CD14-positive monocyte (primary cell): ENCODE data around the gene NBEA. TPM values are rescaled to one million over a fixed set of nuclear protein-coding genes. Genes with fewer than 3 reads are reported as not detected.

Experiments
- DNase-seq, 3 donors: peaks; one replicate each; pipeline ENCODE4 v3.0.0-alpha.2; 2011 to 2022
- H2AFZ ChIP-seq: 2 replicates; pipeline ENCODE4 v1.6.0; 2012; ENCODE audit warnings: mild to moderate bottlenecking, low read depth, low read length, inconsistent platforms; ENCODE audit not compliant: insufficient read depth, poor library complexity, severe bottlenecking
- H3K27ac ChIP-seq, 2 donors: 1 replicate in 1 of 2; 2 replicates in 1 of 2; pipeline ENCODE4 v1.5.1; 2012 to 2013; ENCODE audit warnings: low read length in 2 of 2, control low read depth in 1 of 2, inconsistent platforms in 1 of 2, low read depth in 1 of 2, mild to moderate bottlenecking in 1 of 2
- H3K27me3 ChIP-seq, 2 donors: one replicate each; pipeline versions ENCODE4 v1.6.0 to v1.6.1; 2011 to 2013; ENCODE audit warnings: low read length in 2 of 2; ENCODE audit not compliant: control insufficient read depth in 2 of 2, insufficient read depth in 2 of 2
- H3K36me3 ChIP-seq, 2 donors: replicated peaks in 1 of 2; 1 replicate in 1 of 2; 2 replicates in 1 of 2; pipeline versions ENCODE4 v1.5.1 to v1.6.1; 2012 to 2013; ENCODE audit warnings: low read length in 2 of 2, control low read depth in 1 of 2, inconsistent platforms in 1 of 2, mild to moderate bottlenecking in 1 of 2; ENCODE audit not compliant: insufficient read depth in 2 of 2, control insufficient read depth in 1 of 2
- H3K4me1 ChIP-seq, 2 donors: 1 replicate in 1 of 2; 2 replicates in 1 of 2; pipeline versions ENCODE4 v1.5.1 to v1.6.1; 2012 to 2013; ENCODE audit warnings: low read length in 2 of 2, control low read depth in 1 of 2, inconsistent platforms in 1 of 2, mild to moderate bottlenecking in 1 of 2, moderate library complexity in 1 of 2; ENCODE audit not compliant: insufficient read depth in 2 of 2, control insufficient read depth in 1 of 2
- H3K4me2 ChIP-seq: replicated peaks from 2 replicates; pipeline ENCODE3; 2012; ENCODE audit warnings: low read length, moderate library complexity, mild to moderate bottlenecking; ENCODE audit not compliant: poor library complexity, severe bottlenecking; ENCODE audit errors: extremely low read depth
- H3K4me3 ChIP-seq, 3 experiments: fragments of 200-600 bp in 1 of 3; sonication (generic) in 1 of 3; replicated peaks in 1 of 3; 1 replicate in 2 of 3; 2 replicates in 1 of 3; pipeline ENCODE4 v1.5.1; 2011 to 2013; ENCODE audit warnings: low read length in 3 of 3, mild to moderate bottlenecking in 3 of 3, control low read depth in 2 of 3, low read depth in 2 of 3, inconsistent platforms in 1 of 3, moderate library complexity in 1 of 3
- H3K79me2 ChIP-seq: 2 replicates; pipeline ENCODE4 v1.6.0; 2012; ENCODE audit warnings: mild to moderate bottlenecking, control low read depth, inconsistent platforms, low read length, moderate library complexity; ENCODE audit not compliant: insufficient read depth
- H3K9ac ChIP-seq: 2 replicates; pipeline ENCODE4 v1.6.0; 2017; ENCODE audit warnings: low read length, mild to moderate bottlenecking; ENCODE audit not compliant: insufficient read depth, poor library complexity, severe bottlenecking
- H3K9me3 ChIP-seq, 2 donors: replicated peaks in 1 of 2; 1 replicate in 1 of 2; 2 replicates in 1 of 2; pipeline versions ENCODE4 v1.5.1 to v1.6.1; 2012 to 2013; ENCODE audit warnings: low read length in 2 of 2, control low read depth in 1 of 2; ENCODE audit not compliant: control insufficient read depth in 1 of 2, insufficient read depth in 1 of 2
- H4K20me1 ChIP-seq: 2 replicates; pipeline ENCODE4 v1.6.0; 2012; ENCODE audit warnings: mild to moderate bottlenecking, low read length, control low read depth, moderate library complexity; ENCODE audit not compliant: insufficient read depth
- H3K27ac Mint-ChIP-seq, 7 donors: one replicate each; pipeline ENCODE4 v1.8.0; 2020; ENCODE audit warnings: mild to moderate bottlenecking in 7 of 7, mixed read lengths in 7 of 7, moderate library complexity in 6 of 7, inconsistent platforms in 2 of 7
- H3K27me3 Mint-ChIP-seq, 3 donors: one replicate each; pipeline ENCODE4 v1.8.0; 2021 to 2022; ENCODE audit warnings: low read depth in 3 of 3, mild to moderate bottlenecking in 3 of 3, mixed read lengths in 3 of 3, moderate library complexity in 3 of 3, inconsistent platforms in 1 of 3
- H3K36me3 Mint-ChIP-seq, 2 donors: one replicate each; pipeline ENCODE4 v1.8.0; 2020; ENCODE audit warnings: mixed read lengths in 2 of 2, inconsistent platforms in 1 of 2, mild to moderate bottlenecking in 1 of 2
- H3K4me1 Mint-ChIP-seq: one replicate; pipeline ENCODE4 v1.8.0; 2020; ENCODE audit warnings: mild to moderate bottlenecking, mixed read lengths
- H3K4me3 Mint-ChIP-seq, 2 donors: one replicate each; pipeline ENCODE4 v1.8.0; 2020; ENCODE audit warnings: mild to moderate bottlenecking in 2 of 2, mixed read lengths in 2 of 2, moderate library complexity in 1 of 2
- H3K9me3 Mint-ChIP-seq, 7 donors: one replicate each; pipeline ENCODE4 v1.8.0; 2020 to 2022; ENCODE audit warnings: mixed read lengths in 7 of 7, mild to moderate bottlenecking in 6 of 7, moderate library complexity in 6 of 7, inconsistent platforms in 2 of 7
- WGBS: methylation state at CpG from one replicate; pipeline ENCODE4 v1.1.5; 2013; ENCODE audit warnings: missing lambda C conversion rate; ENCODE audit not compliant: insufficient coverage; 5-methylcytosine and 5-hydroxymethylcytosine counted together
- intact Hi-C, 2 donors: fragments of 100-400 bp; cut with micrococcal nuclease; formaldehyde crosslinking; loops; one replicate each; pipeline versions ENCODE4 v1.15.0 to v1.15.1; 2023
- polyA plus RNA-seq, 3 donors: library from polyadenylated mRNA; depleted of rRNA in 1 of 3; unstranded in 2 of 3; stranded (reverse) in 1 of 3; fragments of 300-500 nt in 2 of 3; fragments of >200 nt in 1 of 3; fragmentation: Illumina TruSeq in 2 of 3; gene quantifications; 1 replicate in 2 of 3; 2 replicates in 1 of 3; pipeline ENCODE4 v1.2.3, GENCODE V29; 2012 to 2021
- TF ChIP-seq, protein P1 (sequence below): fragments of 200-600 bp; IDR thresholded peaks from one replicate; pipeline ENCODE4 v1.8.0; 2022; ENCODE audit warnings: antibody characterized with exemption, mild to moderate bottlenecking

NBEA gene
- polyA plus RNA-seq, 3 donors = 0.03 to 0.23 (median 0.08) TPM

GRCh38 chr13:35480346-35480745 is 538.3 kb downstream of the NBEA start:
- no peaks in the 10 kb centered on the region for H3K36me3 ChIP-seq
- peaks cover 14 to 15% of the 10 kb centered on the region in 2 donors for H3K4me1 ChIP-seq
- Mint-ChIP-seq H3K27me3 (peaks cover 50 to 61% (median 56%) of the 10 kb centered on the region in 3 donors), H3K27ac (no peak overlapping the region), H3K9me3 (peaks cover 0 to 20% (median 12%) of the 10 kb centered on the region in 7 donors), H3K36me3 (peaks cover 4 to 10% of the 10 kb centered on the region in 2 donors), H3K4me3 (no peak overlapping the region), H3K4me1 (peaks cover 23% of the 10 kb centered on the region)
- no peak overlapping the region for H3K9ac ChIP-seq
- H3K27me3 ChIP-seq = peaks cover 51 to 73% of the 10 kb centered on the region in 2 donors
- H3K9me3 ChIP-seq = peaks cover 0 to 5% of the 10 kb centered on the region in 2 donors
- intact Hi-C loops = no loop called here
- no CpG with 5 or more reads among the region's 2 CpGs for WGBS
- no peak for DNase-seq
- H2AFZ ChIP-seq = no peak overlapping the region
- H3K79me2 ChIP-seq = no peaks in the 10 kb centered on the region
- H3K27ac ChIP-seq = no peak overlapping the region
- H4K20me1 ChIP-seq = no peaks in the 10 kb centered on the region
- TF ChIP-seq, protein P1, sequence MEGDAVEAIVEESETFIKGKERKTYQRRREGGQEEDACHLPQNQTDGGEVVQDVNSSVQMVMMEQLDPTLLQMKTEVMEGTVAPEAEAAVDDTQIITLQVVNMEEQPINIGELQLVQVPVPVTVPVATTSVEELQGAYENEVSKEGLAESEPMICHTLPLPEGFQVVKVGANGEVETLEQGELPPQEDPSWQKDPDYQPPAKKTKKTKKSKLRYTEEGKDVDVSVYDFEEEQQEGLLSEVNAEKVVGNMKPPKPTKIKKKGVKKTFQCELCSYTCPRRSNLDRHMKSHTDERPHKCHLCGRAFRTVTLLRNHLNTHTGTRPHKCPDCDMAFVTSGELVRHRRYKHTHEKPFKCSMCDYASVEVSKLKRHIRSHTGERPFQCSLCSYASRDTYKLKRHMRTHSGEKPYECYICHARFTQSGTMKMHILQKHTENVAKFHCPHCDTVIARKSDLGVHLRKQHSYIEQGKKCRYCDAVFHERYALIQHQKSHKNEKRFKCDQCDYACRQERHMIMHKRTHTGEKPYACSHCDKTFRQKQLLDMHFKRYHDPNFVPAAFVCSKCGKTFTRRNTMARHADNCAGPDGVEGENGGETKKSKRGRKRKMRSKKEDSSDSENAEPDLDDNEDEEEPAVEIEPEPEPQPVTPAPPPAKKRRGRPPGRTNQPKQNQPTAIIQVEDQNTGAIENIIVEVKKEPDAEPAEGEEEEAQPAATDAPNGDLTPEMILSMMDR = no peak
- no peak overlapping the region for H3K4me2 ChIP-seq
- no peak overlapping the region for H3K4me3 ChIP-seq

DNA sequence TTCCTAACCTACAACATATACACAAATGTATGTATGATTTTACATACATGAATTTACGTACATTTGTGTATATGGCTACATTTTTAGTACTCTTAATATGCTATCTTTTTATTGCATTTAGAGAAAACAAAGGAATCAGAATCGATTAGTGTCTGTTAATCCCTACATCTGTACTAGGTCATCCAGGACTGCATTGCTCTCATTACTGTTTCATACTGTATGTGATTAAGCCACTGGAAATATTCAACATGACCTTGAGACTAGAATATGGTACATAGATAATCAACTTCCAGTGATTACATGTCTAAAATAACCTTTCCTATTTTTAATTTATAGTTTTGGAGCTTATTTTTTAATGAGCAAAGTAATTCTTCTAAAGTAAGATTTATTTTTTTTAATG is 539.7 kb downstream of the NBEA start:
- intact Hi-C loops = no loop called here
- no CpG with 5 or more reads among the region's 2 CpGs for WGBS

More for the DNA sequence above, 539.7 kb downstream of the NBEA start:
- Histone ChIP-seq H3K4me3 (no peak overlapping the region), H3K27ac (no peak overlapping the region), H3K9me3 (no peaks in the 10 kb centered on the region), H3K9ac (no peak overlapping the region), H2AFZ (no peak overlapping the region), H3K27me3 (peaks cover 38 to 59% of the 10 kb centered on the region in 2 donors), H3K36me3 (no peaks in the 10 kb centered on the region), H3K79me2 (no peaks in the 10 kb centered on the region), H3K4me1 (peaks cover under 1% of the 10 kb centered on the region in 2 donors), H4K20me1 (no peaks in the 10 kb centered on the region), H3K4me2 (no peak overlapping the region)
- peaks cover 0 to 7% (median 5%) of the 10 kb centered on the region in 7 donors for H3K9me3 Mint-ChIP-seq
- no peak overlapping the region for H3K27ac Mint-ChIP-seq
- DNase-seq = no peak
- H3K36me3 Mint-ChIP-seq = peaks cover 0 to 4% of the 10 kb centered on the region in 2 donors
- H3K27me3 Mint-ChIP-seq = peaks cover 36 to 47% (median 42%) of the 10 kb centered on the region in 3 donors
- TF ChIP-seq, protein P1 = no peak
- peaks cover 8% of the 10 kb centered on the region for H3K4me1 Mint-ChIP-seq
- no peak overlapping the region for H3K4me3 Mint-ChIP-seq
